ENCODE data around the gene EVC2. TPM values are rescaled to one million over a fixed set of nuclear protein-coding genes. Genes with fewer than 3 reads are reported as not detected.

EVC2 gene
- total RNA-seq, 1 donor, result 9.9 TPM

DNA sequence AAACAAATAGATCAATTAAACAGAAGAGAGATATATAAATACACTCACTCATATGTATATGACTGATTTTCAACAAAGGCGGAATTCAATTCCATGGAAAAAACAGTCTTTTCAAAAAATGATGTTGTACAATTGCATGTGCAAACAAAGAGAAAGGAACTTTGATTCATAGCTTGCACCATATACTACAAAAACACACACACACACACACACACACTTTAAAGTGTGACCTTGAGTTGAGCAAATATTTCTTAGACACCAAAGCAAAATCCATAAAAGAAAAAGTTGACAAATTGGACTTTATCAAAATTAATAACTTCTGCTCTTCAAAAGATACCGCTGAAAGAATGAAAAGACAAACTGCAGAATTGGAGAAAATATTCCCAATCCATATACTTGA is 168.8 kb downstream of the EVC2 start:
- TF ChIP-seq, protein P1, sequence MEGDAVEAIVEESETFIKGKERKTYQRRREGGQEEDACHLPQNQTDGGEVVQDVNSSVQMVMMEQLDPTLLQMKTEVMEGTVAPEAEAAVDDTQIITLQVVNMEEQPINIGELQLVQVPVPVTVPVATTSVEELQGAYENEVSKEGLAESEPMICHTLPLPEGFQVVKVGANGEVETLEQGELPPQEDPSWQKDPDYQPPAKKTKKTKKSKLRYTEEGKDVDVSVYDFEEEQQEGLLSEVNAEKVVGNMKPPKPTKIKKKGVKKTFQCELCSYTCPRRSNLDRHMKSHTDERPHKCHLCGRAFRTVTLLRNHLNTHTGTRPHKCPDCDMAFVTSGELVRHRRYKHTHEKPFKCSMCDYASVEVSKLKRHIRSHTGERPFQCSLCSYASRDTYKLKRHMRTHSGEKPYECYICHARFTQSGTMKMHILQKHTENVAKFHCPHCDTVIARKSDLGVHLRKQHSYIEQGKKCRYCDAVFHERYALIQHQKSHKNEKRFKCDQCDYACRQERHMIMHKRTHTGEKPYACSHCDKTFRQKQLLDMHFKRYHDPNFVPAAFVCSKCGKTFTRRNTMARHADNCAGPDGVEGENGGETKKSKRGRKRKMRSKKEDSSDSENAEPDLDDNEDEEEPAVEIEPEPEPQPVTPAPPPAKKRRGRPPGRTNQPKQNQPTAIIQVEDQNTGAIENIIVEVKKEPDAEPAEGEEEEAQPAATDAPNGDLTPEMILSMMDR (IDR thresholded peaks at IDR 0.05; ENCODE audit: insufficient read depth, low read depth, low read length), result no peak
- no peak overlapping the region for H3K4me3 ChIP-seq (ENCODE audit: low read depth, low read length)
- no peak for DNase-seq (ENCODE audit: low read depth)

DNA sequence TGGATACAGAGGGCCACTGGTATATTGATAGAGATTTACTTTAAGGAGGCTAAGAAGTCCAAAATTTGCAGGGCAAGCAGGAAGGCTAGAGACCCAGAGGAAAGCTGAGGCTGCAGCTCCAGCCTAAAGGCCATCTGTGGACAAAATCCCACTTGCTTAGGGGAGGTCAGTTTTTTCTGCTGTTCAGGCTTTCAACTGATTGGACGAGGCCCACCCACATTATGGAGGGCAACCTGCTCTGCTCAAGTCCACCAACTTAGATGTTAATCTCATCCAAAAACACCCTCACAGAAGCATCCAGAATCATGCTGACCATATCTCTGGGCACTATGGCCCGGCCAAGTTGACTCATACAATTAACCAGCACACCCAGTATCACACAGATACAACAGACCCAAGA is 176.3 kb downstream of the EVC2 start:
- TF ChIP-seq, protein P1 (IDR thresholded peaks at IDR 0.05; ENCODE audit: insufficient read depth, low read depth, low read length), result no peak
- no peak for DNase-seq (ENCODE audit: low read depth)
- no peak overlapping the region for H3K4me3 ChIP-seq (ENCODE audit: low read depth, low read length)

DNA sequence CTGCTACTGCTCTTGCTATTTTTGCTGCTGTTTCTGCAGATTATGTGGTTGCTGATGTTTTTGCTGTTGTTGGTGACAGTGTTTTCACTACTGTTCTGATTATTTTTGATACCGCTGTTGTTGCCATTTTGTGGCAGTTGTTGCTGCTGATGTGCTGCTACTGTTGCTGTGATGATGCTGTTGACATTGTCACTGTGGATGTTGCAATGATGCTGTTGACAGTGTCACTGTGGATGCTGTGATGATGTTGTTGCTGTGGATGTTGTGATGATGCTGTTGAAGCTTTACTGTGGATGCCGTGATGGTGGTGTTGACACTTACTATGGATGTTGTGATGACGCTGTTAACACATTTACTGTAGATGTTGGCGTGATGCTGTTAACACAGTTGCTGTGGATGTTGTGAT is 180.3 kb downstream of the EVC2 start:
- DNase-seq (ENCODE audit: low read depth), result no peak
- no peak overlapping the region for H3K4me3 ChIP-seq (ENCODE audit: low read depth, low read length)
- TF ChIP-seq, protein P1 (IDR thresholded peaks at IDR 0.05; ENCODE audit: insufficient read depth, low read depth, low read length), result no peak

DNA sequence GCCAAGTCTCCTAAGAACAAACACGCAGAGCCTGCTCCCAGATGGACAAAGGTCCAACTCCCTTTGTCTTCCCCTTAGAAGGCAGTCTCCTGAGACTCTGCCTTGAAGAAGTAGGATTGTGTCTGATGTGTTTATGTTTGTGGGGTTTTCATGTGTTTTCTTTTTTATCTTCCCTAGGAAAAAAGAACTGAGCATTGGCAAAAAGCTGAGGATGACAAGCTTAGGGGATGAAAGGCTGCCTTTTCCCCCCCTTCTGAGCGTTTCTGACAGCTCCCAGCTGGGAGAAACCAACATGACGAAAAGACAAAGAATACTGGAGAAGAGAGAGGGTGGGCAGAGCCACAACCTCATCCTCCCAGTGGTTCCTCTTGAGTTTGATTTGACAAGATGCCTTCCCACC is 181.1 kb downstream of the EVC2 start:
- TF ChIP-seq, protein P1 (IDR thresholded peaks at IDR 0.05; ENCODE audit: insufficient read depth, low read depth, low read length), result no peak
- no peak overlapping the region for H3K4me3 ChIP-seq (ENCODE audit: low read depth, low read length)
- DNase-seq (ENCODE audit: low read depth), result no peak

DNA sequence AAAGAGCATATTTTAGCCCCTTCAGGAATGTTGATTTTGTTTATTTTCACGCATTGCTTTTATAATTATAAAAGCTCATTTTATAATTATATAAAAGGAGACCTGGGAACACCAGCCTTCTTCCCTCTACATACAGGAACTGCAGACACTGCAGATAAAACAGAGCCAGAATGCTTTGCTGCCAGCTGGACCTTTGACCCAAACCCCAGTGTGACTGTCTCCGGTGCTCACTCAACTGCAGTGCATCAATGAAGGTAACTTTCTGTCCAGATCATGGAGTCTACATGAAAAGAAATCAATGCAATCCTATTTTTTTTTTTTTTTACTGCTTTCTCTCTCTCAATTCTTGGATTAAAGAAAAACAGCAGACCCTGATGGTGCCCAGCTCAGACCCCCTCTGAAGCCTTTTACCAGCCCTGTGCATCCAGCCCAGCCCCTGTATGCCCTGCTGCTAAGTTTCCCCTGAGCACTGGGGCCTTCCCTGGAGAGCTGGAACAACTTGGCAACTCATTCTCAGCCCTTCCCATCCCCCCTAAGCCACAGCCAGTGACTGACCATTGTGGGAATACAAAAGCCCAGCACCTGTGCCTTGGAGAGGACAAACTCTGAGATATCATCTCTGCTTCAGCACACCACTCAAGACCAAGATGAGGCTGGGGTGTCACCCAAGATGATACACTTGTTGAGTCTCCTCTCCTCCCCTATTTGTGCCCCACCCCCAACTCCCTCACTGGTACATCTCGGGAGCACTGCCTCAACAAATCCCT is 182.1 kb downstream of the EVC2 start:
- TF ChIP-seq, protein P1 (IDR thresholded peaks at IDR 0.05; ENCODE audit: insufficient read depth, low read depth, low read length), result no peak
- no peak for DNase-seq (ENCODE audit: low read depth)
- H3K4me3 ChIP-seq (ENCODE audit: low read depth, low read length), result no peak overlapping the region

DNA sequence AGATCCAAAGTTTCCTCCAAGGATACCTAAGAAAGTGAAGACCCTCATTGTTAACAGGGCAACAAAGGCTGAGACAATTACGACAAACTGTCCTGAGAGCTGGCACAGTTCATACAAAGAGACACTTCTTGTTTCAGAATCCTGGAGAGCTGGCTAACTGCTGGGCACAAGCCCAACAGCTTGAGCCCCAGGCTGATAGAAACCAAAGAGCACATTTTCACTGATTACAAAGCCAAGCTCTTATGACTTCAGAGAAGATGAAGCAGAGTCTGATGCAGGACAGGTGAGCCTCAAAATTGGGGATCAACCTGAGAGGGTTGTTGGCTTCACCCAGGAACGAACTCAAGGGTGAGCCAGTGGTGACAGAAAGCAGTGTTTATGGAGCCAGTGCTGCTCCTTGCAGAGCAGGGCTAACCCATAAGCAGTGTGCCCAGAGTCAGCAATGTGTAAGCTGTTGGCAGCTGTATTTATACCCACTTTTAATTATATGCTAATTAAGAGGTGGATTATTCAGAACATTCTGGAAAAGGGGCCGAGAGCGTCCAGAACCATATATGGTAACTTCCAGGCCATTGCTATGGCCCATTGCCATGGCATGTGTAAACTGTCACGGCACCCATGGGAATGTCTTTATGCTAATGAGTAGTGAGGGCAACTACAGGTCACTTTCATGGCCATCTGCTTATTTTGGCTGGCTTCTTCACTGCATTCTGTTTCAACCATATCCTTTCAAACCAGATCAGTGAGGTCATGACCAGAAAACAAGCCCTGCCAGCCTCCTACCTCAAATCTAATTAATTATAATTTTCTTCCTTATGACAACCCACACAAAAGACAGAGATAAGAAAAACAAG is 183.7 kb downstream of the EVC2 start:
- H3K4me3 ChIP-seq (ENCODE audit: low read depth, low read length), result no peak overlapping the region
- TF ChIP-seq, protein P1 (IDR thresholded peaks at IDR 0.05; ENCODE audit: insufficient read depth, low read depth, low read length), result no peak
- DNase-seq (ENCODE audit: low read depth), result peak; percentile 65

Measured in fibroblast of villous mesenchyme (primary cell).